HG02870 (cell line): ENCODE results near the gene EGFLAM.

ENCODE experiments used
- ATAC-seq: cut with Tn5 transposase; IDR thresholded peaks from one replicate; pipeline ENCODE4 v1.9.1; 2021; ENCODE audit warnings: mild to moderate bottlenecking, moderate library complexity; ENCODE audit not compliant: unreplicated experiment

Gene EGFLAM

DNA sequence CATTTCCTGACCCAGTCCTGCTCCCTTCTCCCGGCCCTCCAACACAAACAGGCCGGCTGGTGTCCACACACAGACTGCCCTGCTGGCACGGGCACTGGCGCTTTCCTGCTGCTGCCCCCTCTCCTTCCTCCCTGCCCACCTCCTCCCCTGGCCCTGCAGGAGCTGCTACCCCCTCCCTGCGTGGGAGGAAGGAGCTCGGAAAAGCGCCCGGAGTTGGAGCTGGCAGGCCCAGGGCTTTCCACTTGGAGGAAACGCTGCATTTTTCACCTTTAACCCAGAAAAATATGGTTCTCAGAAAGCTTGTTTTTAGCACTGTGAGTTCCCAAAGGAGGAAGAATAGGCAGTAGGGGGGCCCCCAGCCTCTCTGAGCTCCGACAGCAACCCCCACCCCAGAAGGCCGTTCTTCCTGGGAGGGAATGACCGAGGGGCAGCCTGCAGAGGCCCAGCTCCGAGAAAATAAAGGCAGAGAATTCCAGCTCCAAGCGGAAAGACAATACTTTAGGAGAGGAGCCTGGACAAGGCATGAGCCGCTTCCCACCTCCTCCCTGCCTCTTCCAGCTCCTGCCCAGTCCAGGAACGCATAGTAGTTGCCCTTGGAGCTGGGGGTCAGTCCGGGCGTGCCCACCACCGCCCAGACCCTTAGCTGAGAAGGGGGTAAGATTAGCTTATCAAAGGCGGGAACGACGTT, 209.1 kb downstream of the EGFLAM start:
- ATAC-seq = no peak

GRCh38 chr5:38468202-38468673, 209.9 kb downstream of the EGFLAM start:
- no peak for ATAC-seq

GRCh38 chr5:38468978-38469706, 210.8 kb downstream of the EGFLAM start:
- ATAC-seq = no peak

DNA sequence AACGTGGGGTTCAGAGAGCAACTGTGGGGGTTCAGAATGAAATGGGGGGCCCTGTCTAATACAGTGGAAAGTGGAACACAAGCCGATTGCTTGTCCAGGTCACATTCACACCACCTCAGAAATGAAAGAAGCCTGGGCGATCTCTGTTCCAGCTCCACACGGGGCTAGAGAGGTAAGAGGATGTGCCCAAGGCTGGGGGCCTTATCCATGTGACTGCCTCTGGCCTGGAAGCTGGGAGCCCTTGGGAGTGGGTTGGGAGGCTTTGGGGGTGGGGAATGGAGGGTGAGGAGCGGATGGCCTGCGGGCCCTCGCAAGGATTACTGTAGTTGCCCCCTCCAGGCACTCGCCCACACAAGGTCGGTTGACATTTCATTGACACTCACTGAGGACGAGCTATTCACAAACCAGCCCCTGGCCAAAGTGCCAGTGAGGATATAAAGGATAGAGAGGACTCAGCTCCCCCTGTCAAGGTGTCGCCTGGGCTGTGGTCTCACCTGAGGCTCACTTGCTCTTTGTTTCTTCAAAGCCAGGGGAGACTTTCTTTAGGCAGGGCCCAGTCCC, 211.4 kb downstream of the EGFLAM start:
- ATAC-seq = no peak

DNA sequence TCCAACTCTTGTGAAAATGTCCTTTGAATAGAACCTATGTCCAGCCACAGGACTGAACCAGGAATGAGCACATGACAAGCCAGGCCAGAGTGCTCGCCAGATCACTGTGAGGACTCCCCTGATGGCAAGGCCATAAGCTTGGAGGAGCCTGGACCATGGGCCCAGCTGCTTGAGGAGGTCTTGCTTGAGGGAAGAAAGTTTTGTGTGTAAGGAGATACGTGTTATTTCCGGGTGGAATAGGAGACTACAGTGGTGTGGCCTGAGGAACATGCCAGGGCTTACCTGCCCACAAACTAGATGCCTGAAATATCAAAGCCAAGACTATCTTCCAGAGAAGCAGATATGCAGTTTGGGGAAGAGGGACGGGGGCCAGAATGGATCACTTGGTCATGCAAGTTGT, 213.3 kb downstream of the EGFLAM start:
- ATAC-seq = no peak

- ATAC-seq = no peak
Observed at GRCh38 chr5:38472541-38472940, 214.2 kb downstream of the EGFLAM start.

GRCh38 chr5:38473008-38473407, 214.6 kb downstream of the EGFLAM start:
- ATAC-seq = no peak

GRCh38 chr5:38478166-38478565, 219.8 kb downstream of the EGFLAM start:
- no peak for ATAC-seq

- no peak for ATAC-seq
Observed at GRCh38 chr5:38478878-38479277, 220.5 kb downstream of the EGFLAM start.

GRCh38 chr5:38479315-38479904, 221.1 kb downstream of the EGFLAM start:
- ATAC-seq = no peak

DNA sequence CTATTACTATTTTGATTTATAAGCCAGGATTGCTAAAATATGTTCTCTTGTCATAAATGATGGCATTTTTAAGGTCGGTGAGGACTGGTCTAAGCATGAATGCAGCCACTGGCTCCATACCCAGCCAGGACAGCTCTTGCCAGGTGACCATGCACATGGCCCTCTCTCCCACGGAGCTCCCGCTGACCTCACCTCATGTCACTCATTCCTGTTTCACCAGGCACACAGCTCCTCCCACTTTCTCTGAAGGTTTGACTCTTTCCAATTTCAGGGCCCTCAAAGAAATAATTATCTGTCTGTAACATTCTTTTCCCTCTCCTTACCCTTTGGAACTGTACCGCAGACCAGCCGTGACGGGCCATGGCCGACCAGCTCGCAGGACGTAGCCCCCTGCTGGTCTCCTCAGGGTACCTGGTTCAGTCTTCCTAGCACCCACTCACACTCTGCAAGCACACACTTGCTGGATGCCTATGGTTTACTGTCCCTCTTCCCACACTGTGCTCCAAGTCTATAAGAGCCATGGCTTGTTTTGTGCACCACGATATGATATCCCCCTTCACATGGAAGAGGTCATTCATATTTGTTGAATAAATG, 225.5 kb downstream of the EGFLAM start:
- no peak for ATAC-seq

DNA sequence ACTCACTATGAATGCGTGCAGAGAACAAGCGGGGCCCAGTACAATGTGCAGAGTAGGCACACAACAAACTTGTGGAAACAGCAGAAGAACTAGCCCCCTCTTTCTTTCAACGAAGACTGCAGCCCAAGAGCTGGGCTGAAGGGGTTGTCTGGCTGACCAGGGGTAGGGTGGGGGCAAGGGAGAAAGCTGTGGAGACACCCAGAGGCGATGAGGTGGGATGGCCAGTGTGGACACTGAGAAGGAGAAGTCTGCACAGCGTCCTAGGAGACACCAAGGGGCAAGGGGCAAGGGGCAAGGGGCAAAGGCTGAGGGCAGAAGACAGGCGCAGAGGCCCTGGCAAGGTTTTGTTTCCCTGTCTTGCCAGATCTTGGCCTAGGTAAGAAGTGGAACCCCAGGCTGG, 235.8 kb downstream of the EGFLAM start:
- no peak for ATAC-seq

GRCh38 chr5:38494763-38495162, 236.4 kb downstream of the EGFLAM start:
- ATAC-seq = no peak

DNA sequence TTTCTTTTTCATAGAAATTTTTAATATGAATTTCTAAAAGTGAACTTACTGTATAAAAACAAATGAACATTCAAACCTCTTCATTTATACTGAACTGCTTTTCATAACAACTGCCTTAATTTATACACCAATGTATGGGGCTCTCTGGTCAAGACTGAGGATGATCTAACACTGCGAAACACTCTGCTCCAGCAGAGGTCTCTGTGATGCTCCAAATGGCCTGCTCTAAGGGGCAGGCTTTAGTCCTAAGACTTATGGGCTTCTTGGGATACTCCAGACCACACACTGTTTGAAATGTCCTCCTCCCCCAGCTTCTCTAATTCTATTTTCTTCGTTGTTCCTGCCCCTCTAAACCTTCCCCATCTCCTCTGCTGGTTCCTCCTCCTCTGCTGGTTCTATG, 239.6 kb downstream of the EGFLAM start:
- ATAC-seq = no peak

DNA sequence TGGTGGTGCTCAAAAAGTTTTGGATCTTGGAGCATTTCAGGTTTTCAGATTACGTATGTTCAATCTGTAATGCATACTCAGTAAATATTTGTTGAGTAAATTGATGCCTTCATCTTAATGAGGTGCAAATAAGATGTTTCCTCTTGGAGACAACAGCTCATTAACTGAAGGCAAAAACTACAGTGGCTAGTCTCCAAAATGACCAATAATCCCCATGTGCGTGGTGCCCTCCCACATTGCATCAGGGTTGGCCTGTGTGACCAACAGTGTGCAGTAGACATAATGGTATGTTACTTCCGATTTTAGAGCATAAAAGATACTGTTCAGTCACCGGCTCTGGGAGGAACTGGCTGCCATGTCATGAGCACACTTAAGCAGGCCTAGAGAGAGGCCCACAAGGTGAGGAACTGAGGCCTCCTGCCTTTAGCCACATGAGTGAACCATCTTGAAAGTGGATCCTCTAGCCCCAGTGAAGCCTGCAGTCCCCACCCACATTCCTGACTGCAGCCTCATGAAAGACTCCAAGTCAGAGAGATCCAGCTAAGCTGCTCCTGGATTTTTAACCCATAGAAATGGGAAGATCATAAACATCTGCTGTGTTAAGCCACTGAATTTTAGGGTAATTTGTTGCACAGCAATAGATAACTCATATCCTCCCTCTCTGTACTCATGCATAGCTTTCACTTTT, 242.4 kb downstream of the EGFLAM start:
- no peak for ATAC-seq

DNA sequence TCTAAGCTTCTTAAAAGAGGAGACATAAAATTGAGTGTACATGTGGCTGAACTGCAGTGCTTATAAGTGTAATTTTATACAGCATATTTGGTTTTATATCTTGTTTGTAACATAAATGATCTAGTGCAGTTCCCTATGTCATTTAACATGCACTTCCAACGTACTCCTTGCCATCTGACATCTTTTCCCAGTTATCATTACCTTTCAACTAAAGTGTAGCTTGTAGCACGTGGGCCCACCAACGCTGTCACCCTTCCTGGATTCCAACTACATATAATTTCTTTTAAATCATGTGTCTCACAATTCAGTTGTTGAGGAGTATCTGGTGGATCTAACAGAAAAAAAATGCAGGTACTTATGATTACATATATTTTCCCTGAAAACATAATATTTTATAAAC, 247.9 kb downstream of the EGFLAM start:
- no peak for ATAC-seq

- ATAC-seq = no peak
Observed at GRCh38 chr5:38509185-38509584, 250.8 kb downstream of the EGFLAM start.
